Kasumi-1 (cell line): ENCODE measurements around the gene SMAGP.
"Not testable (repeated sequence)": the region's sequence is repeated elsewhere in the genome, so short reads cannot be mapped to it uniquely, and the experiment has no call there.

ENCODE experiments used
- DNase-seq, 2 experiments: peaks; one replicate each; lab custom pipeline; 2025; lab: John Stamatoyannopoulos, UW

Gene SMAGP

GRCh38 chr12:51270067-51270950 lies at the start of gene SMAGP:
TSS of gene SMAGP (minus strand) at chr12:51270415. CDS start at chr12:51269278, 1,137 bp downstream.
- peak; percentile 20 to 31 for DNase-seq

- DNase-seq = peak; percentile 80 to 84
Observed at GRCh38 chr12:51318846-51319599, 48.8 kb upstream of the SMAGP start.

GRCh38 chr12:51318057-51318806 lies 48.0 kb upstream of the SMAGP start:
- not testable (repeated sequence) for DNase-seq

- DNase-seq = no peak
Observed at GRCh38 chr12:51311389-51311788, 41.2 kb upstream of the SMAGP start.

- DNase-seq = no peak
Observed at GRCh38 chr12:51307655-51308593, 37.7 kb upstream of the SMAGP start.

- DNase-seq = no peak
Observed at GRCh38 chr12:51306507-51306906, 36.3 kb upstream of the SMAGP start.

GRCh38 chr12:51300768-51301167 lies 30.6 kb upstream of the SMAGP start:
- not testable (repeated sequence) for DNase-seq

GRCh38 chr12:51295651-51296050 lies 25.4 kb upstream of the SMAGP start:
- DNase-seq = no peak

GRCh38 chr12:51294097-51294496 lies 23.9 kb upstream of the SMAGP start:
- DNase-seq = not testable (repeated sequence)

GRCh38 chr12:51293696-51294095 lies 23.5 kb upstream of the SMAGP start:
- DNase-seq = no peak

- DNase-seq = peak; percentile 82 to 87
Observed at GRCh38 chr12:51291603-51292513, 21.6 kb upstream of the SMAGP start.

GRCh38 chr12:51285843-51286242 lies 15.6 kb upstream of the SMAGP start:
- DNase-seq = no peak

- no peak for DNase-seq
Observed at GRCh38 chr12:51281202-51281924, 11.1 kb upstream of the SMAGP start.

- DNase-seq = no peak
Observed at GRCh38 chr12:51275088-51275487, 4.9 kb upstream of the SMAGP start.

GRCh38 chr12:51272810-51273209 lies 2.6 kb upstream of the SMAGP start:
- DNase-seq = not testable (repeated sequence)

GRCh38 chr12:51270951-51271518 lies 820 bp upstream of the SMAGP start:
- DNase-seq = no peak

GRCh38 chr12:51269174-51270066 lies 795 bp downstream of the SMAGP start:
- DNase-seq = peak in 1 of 2 experiments; percentile 26

- no peak for DNase-seq
Observed at GRCh38 chr12:51265024-51265423, 5.2 kb downstream of the SMAGP start.
